Activated CD4-positive, alpha-beta T cell treated with anti-CD3 and anti-CD28 coated beads, Interleukin-2, Interleukin-6, amounts not matched to agents 100 ng/mL and 50 ng/mL, durations not matched to agents 16 hours and 8 hours (primary cell): Measurements from ENCODE around the gene SH3BP5.
"Not testable (repeated sequence)": the region's sequence is repeated elsewhere in the genome, so short reads cannot be mapped to it uniquely, and the experiment has no call there.

Experiments used
- DNase-seq: peaks from one replicate; pipeline ENCODE4 v3.0.0-alpha.2; 2020

The SH3BP5 gene, protein sequence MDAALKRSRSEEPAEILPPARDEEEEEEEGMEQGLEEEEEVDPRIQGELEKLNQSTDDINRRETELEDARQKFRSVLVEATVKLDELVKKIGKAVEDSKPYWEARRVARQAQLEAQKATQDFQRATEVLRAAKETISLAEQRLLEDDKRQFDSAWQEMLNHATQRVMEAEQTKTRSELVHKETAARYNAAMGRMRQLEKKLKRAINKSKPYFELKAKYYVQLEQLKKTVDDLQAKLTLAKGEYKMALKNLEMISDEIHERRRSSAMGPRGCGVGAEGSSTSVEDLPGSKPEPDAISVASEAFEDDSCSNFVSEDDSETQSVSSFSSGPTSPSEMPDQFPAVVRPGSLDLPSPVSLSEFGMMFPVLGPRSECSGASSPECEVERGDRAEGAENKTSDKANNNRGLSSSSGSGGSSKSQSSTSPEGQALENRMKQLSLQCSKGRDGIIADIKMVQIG

DNA sequence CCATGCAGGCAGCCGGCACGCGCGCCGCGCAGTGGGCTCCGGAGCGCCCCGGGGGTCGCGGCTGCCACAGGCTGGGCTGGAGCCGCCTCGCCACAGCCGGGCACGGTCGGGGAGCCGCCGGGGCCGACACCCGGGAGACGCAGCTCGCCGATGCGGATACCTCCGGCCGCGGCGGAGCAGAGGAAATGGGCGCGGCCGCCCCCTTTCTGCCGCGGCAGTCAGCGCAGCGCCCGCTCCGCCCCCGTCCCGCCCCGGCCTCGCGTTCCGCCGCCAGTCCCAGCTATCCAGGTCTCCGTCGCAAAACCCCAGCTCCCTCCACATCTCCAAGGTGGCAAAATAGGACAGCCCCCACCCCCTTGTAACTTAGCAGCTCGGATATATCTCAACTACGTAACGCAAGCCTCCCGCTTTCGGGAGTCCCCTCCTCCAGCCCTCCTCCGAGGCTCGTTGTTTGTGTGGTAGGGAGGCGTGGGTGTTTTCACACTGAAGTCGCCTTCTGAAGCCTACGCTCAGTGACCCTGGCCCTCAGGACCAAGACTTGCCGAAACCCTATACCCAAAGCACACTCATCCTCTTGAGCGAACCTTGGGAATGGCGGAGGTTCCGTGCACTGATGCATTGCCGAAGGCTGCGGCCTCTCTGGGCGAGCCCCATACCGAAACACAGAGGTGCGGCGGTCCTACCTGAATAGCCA lies at the start of gene SH3BP5:
SH3BP5 (minus strand) TSS at position 182 of the 694 bp plus-strand sequence; CDS start at position 4, 178 bp downstream.
- DNase-seq = peak; percentile 80

DNA sequence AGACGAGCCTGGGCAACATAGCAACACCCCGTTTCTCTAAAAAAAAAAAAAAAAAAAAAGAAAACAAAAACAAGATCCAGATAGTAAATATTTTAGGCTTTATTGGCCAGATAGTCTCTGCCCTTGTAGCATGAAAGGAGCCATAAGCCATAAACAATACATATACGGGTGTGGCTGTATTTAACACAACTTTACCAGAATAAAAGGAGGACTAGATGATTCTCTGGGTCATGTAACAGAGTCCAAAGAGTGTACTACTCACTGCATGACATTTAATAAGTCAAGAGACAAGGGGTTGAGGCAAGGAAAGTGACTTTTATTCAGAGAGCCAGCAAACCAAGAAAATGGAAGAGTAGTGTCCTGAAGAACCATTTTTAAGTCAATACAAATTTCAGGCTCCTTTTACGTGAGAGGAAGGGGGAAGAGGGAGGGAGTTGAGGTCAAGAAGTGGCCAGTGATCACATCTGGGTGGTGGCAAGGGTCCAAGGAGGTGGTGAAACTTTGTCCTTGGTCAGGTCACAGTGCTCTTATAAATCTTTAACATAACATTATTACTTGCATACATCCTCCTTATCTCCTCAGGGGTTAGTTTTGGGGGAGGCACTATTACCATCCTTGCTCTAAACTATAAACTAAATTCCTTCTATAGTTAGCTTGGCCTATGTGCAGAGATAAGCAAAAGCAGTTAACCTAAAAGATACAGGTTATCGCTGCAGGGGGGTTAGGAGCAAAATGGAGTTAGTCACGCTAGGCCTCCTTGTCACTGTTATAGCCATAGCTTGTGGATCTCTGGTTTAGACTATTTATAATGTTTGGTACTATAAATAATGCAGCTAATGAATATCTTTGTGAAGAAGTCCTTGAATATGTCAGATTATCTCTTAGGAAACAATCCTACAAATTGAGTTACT lies 48.8 kb upstream of the SH3BP5 start:
- no peak for DNase-seq

DNA sequence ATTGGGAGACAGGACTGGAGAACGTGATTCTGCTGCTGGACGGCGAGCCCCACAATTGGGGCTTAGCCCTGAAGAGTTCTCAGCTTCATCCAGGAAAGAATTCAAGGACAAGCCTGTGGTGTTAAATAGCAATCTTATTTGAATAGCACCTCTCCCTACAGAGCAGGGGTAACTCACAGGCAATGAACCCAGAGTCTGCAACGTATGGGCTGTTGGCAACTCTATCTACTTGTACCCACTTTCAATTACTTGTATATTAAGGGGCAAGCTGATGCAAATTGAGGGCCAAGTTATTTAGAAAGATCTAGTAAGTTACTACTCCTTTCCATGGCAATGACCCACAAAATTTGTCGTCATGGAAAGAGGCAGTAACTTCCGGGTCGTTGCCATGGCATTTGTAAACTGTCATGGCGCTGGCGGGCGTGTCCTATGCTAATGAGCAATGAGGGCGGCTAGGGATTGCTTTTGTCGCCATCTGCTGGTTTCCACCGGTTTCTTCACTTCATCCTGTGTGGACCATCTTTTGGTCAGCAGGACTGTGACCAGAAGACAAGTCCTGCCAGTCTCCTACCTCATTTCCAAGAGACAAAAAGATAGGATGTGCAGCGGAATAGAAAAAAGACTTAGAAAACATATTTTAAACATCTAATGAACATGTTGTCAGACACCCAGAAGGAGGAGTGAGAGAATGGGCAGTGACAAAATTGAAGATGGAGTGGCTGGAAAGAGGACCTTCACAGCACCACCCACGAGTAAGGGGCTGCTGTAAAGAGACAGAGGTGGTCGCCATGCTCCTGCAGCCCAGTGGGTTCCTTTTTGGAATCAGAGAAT lies 45.8 kb upstream of the SH3BP5 start:
- DNase-seq = peak; percentile 96

DNA sequence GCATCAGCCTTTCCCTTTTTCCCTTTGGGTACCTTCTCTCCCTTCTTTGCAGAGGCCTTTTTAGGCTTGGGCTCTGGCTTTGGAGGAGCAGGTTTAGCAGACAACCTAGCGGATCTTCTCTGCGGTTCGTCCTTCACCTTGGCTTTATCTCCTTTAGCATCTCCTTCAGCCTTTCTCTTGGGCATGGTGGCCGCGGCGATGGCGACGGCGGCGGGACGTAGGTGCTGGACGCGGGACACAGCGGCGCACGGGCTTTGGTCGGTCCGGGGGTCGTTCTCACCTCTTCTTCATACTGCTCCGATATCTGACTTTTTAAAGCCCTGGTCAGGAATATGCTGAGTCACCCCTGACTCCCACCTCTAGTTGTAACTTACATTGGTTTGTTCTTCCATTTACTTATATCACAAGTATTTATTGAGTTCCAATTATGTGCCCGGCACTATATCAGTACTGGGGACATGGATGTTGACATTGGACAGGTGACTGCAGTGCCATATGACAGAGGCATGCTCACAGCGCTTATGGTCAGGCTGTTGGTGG lies 43.1 kb upstream of the SH3BP5 start:
- no peak for DNase-seq

DNA sequence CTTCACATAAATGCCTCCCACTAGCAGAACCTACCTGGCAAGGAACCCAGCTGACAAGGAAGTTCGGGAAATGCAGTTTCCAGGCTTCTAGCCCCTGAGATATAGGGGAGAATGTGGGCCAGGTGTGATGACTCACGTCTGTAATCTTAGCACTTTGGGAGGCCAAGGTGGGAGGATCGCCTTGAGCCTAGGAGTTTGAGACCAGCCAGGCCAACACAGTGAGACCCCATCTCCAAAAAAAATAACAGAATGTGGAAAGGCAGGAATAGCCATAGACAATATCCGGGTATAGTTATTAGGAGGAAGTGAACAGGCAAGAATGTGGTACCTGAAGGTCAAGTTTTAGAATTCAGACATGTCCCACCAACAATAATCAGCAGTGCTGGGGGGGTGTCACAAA lies 40.5 kb upstream of the SH3BP5 start:
- DNase-seq = no peak

DNA sequence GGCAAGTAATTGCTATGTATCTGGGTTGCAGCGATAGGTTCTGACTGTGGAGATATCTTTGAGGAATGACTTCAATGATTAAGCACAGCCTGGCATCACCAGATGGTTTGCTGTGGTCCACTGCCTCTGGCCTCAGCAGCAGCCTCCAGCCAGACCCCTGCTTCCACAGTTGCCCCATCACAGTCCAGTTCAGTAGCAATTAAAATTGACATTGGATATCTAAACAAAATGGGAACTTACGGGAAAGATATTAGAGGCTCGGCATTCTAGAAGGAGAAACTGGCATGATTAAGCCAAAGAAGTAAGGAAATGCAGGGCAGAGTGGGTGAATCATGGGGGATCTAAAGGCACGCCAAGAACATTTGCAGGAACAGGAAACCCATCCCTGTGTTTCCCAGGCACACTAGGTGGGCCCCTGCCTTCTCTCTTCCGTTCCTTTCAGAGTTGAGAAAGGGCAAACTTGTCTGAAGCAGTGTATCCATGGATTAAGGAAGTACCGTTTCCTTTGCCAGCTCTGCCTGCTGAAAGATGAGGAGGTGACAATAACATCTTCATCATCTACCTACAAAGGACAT lies 36.3 kb upstream of the SH3BP5 start:
- DNase-seq = no peak

DNA sequence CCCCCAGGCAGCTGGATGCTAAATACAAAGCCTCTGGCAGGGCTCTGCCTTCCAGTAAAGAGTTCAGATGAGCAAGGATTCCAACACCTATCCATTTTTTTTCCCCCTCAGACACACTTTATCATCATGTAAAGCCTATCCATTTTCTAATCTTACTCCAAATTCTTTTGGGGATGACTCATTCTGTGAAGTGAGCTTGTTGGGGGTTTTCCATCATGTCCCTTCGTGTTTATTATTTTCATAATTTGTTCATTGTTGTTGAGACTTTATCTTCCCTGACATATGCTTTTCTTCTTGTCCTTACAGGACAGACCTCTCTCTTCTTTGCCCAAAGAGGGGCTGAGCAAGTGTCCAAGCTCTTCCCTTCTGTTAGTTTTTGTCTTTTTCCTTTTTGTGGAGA lies 34.7 kb upstream of the SH3BP5 start:
- peak; percentile 30 for DNase-seq

DNA sequence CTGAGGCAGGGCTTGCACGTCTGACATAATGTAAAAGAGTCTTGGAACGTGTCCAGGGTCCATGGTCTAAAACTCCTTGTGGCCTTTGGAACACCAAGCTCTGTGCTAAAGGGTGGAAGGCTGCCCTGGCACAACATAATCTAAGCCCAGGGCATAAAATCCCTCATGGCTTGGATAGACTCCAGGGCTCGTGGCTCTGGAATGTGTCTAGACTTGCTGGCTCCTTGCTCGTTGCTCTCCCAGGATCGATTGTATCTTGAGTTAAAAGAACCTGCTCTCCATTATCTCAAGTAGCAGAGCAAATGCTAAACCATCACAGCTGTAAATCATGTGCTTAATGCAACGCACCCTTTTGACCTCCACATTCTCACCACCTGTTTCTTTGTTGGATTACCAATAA lies 31.7 kb upstream of the SH3BP5 start:
- DNase-seq = not testable (repeated sequence)

DNA sequence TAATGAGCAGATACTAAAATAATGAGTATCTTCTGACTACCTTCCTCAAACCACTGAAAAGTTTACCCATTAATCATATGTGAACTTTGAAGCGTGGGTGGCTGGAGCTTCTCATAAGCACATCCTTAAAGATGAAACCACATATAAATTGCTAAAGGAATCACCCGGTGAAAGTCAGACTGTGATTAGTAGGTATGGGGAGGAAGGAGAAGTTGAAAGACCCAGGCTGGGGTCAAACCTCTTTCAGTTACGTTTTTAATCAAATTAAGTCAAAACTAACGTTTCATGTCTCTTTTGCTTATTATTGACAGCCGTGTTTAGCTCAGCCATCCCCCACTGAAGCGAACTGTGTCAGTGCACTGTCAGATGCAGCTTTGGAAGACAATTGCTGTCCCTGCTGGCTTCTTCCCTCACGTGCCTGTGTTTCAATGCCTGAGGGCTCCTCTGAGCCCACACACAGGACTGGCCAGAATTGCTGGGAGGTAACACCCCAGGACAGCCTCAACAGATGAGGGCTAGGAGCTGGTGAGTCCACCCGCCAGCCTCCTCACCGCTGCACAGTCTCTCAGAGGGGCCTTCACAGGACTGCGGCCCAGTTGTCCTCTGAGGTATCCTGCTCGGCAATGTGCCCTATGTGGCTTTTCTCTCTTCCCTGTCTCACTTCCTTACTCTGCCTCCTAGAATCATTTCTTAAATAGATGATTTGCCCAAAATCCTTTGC lies 29.3 kb upstream of the SH3BP5 start:
- DNase-seq = peak; percentile 91

DNA sequence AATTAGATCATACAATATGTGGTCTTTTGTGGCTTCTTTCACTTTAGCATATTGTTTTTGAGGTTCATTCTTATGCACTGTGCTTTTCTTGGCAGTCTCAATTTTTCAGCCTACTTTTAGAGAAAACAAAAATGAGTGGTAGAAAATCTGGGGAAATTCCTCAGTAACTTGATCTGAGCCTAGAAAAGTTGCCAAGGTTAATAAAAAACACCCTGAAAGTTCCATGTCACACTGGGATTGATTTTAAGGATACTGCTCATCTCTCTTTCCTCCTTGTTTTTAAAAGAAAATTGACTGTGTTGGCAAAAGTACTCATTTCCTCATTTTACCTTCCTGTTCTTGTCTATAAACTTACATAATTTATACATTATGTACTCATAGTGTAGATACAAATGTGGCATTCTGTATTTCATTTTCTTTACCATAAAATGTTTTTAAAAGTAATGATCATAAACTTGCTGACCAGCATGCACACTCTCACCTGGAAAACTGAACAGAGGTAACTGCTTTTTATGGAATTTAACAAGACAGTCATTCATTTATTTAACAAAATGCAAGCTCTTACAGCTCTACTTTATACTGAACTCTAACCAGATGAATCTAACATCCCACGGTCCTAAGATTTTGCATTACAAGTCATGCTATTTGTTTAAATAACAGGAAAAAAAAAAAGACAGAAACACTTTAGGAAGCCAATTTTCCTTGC lies 28.6 kb upstream of the SH3BP5 start:
- DNase-seq = no peak

DNA sequence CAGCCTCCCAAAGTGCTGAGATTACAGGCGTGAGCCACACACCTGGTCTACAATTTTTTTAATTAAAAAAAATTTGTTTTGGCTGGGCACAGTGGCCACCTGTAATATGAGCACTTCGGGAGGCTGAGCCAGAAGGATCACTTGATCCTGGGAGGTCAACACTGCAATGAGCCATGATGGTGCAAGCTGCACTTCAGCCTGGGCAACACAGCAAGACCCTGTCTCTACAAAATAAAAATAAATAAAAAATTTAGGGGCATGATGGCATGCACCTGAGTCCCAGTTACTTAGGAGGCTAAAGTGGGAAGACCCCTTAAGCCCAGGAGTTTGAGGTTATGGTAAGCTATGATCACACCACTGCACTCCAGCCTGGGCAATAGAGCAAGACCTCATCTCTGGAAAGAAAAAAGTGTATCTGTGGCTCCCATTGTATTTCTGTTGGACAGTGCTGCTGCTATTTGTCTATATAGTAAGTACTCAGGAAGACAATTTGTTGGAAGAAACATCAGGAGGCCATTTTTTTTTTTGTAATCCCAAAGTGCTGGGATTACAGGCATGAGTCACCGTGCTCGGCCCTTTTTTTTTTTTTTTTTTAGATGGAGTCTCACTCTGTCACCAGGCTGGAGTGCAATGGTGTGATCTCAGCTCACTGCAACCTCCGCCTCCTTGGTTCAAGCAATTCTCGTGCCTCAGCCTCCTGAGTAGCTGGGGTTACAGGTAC lies 27.5 kb upstream of the SH3BP5 start:
- no peak for DNase-seq

DNA sequence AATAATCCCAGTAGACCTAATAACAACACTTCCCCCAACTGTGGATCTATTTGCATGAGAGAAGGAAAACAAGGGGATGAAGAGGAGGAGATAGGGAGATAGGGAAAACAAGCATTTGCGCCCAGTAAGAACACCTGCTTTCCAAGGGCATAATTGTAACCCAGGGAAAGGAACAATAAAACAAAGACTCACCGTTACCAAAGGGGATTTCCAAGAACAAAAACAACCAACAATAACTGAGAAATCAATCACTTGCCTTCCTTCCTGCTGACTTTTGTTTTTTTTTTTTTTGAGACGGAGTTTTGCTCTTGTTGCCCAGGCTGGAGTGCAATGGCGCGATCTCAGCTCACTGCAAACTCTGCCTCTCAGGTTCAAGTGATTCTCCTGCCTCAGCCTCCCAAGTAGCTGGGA lies 24.3 kb upstream of the SH3BP5 start:
- DNase-seq = peak; percentile 64

DNA sequence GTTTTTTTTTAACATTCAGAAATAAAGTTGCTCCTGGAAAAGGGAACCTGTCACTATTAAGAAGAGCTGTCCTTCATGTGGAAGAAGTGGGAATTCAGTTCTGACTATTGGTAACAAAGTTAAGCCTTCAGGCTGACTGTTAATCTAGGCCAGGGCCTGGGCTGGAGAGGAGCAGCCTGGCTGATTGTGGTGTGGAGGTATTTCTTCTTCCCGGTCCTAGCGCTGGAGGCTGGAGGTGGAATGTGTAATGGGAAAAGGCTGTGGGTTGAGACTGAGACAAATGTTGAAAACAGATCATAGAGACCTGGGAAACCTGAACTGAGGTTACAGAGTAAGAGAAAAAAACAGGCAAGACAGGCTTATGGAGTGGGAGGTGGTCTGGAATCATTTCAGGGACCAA lies 23.8 kb upstream of the SH3BP5 start:
- DNase-seq = no peak

DNA sequence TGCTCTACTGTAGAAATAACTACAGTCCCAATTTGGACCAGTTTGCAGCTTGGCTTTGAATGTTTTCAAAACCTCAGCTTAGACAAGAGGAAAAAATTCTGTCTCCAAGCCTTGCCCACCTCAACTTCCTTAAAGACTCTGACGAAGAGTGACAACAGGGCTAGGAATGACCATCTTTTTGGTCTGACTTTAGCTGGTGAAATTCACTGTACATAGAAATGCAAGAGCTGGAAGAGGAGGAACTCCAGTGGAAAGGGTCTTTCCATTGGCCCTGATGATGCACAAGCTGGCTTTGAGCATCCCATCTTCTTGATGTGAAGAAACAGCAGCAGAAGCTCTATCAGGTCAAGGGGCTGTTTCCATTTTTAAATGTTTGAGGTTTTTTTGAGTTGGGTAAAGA lies 22.7 kb upstream of the SH3BP5 start:
- DNase-seq = no peak

DNA sequence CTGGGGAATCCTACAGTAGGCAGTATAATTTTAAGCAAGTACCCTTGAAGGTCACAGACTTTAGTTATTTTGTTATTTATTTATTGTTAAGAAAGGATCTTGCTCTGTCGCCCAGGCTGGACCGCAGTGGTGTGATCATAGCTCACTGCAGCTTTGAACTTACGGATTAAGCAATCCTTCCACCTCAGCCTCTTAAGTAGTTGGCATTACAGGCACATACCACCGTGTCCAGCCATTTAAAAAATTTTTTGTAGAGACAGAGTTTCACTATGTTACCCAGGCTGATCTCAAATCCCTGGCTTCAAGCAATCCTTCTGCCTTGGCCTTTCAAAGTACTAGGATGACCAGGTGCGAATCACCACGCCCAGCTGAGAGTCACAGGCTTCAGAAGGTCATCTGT lies 22.1 kb upstream of the SH3BP5 start:
- no peak for DNase-seq

DNA sequence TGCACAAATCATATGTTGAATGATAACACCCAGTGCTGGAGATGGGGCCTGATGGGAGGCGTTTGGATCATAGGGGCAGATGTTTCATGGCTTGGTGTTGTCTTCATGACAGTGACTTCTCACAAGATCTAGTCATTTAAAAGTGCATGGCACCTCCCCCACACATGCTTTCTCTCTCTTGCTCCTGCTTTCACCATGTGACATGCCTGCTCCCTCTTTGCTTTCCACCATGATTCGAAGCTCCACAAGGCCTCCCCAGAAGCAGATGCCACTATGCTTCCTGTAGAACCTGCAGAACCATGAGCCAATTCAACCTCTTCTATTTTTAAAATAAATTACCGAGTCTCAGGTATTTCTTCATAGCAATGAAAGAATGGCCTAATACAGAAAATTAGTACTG lies 17.8 kb upstream of the SH3BP5 start:
- DNase-seq = no peak

DNA sequence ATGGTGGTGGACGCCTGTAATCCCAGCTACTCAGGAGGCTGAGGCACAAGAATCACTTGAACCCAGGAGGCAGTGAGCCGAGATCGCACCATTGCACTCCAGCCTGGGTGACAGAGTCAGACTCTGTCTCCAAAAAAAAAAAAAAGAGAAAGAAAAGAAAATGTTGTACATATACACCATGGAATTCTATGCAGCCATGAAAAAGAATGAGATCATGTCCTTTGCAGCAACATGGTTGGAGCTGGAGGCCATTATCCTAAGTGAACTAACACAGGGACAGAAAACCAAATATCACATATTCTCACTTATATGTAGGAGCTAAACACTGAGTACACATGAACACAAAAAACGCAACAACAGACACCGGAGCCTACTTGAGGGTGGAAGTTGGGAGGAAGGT lies 17.1 kb upstream of the SH3BP5 start:
- DNase-seq = not testable (repeated sequence)

DNA sequence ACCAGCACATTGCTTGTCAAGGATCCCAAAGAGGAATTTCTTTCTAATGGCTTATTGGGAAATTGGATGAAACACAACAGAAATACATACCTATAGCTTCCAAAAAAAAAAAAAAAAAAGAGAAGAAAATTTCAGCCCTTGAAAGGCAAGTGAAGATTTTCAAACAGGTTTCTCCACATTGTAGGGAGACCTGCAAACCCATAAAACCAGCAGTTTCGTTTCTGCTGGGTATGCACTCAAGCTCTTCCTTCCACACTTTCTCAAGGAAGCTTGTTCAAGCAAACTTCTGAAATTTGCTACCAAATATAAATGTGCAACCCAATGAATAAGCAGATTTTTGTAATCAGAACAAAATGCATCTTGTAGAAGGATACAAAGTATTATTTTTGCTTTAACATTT lies 15.9 kb upstream of the SH3BP5 start:
- no peak for DNase-seq

DNA sequence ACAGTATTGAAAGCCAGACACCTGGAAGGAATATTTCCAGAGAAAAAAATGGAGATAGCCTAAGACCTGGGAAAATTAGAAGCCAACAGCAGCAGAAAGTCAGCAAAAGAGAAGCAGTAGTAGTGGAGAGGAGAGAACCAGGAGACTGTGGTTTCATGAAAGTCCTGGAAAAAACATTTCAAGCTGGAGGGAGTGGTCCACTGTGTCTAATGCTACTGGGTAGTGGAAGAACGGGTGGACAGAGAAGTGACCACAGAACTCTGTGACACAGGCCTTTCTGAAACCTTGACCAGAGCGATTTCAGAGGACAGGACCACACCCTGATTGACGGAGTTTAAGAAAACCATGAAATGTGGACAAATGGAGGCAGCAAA lies 15.3 kb upstream of the SH3BP5 start:
- no peak for DNase-seq
